HG02763 (cell line): Measurements from ENCODE around the gene SARNP.
"Not testable (repeated sequence)": the region's sequence is repeated elsewhere in the genome, so short reads cannot be mapped to it uniquely, and the experiment has no call there.

Experiments used
- ATAC-seq: cut with Tn5 transposase; IDR thresholded peaks from one replicate; pipeline ENCODE4 v1.9.1; 2021; ENCODE audit warnings: mild to moderate bottlenecking, moderate library complexity; ENCODE audit not compliant: unreplicated experiment

Gene SARNP

DNA sequence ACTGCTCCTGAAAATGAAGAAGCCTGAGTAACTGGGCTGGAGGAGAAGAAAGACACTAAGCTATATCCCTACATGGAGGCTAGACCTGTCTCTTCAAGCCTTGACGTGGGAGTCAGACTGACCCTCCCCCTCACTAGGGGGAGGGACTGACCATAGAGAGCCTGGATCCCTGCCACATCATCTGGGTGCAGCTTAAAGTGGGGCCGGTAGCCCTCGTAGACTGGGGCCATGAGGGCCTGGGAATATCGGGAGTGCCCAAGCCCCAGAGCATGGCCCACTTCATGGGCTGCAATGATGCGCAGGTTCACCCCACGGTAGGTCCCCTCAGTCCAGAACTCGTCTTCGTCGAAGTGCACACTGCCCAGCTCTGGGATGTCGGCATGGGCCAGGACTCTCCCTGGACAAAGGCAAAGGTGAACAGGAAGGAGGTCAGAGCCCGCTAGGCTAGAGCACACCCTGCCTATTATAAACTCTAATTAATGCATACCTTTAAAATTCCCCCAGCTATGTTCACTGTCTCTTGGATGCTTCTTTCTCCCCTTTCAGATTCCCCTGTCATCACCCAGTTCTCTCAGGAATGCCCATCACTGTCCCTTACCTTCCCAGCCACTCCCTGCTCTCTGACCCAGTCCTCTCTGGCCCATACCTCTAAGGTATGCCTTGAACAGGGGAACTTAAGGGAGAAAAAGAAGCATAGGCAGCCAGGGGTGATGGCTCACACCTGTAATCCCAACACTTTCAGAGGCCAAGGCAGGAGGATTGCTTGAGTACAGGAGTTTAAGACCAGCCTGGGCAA, 22.0 kb upstream of the SARNP start:
- ATAC-seq: no peak

- no peak for ATAC-seq
Observed at GRCh38 chr12:55838361-55838760, 20.8 kb upstream of the SARNP start.

DNA sequence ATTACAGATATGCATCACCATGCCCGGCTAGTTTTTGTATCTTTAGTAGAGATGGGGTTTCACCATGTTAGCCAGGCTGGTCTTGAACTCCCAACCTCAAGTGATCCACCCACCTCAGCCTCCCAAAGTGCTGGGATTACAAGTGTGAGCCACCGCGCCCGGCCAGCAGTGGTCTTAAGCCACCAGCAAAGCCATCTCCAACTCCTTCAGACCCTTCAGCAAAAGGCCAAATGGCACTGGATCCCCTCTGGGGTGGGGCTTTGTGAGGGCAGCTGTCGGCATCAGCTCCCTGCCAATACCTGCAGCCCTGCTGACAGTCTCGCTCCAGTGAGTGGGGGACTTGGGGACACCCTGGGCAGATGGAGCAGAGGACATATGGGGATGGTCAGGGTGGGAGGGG, 16.9 kb upstream of the SARNP start:
- ATAC-seq: not testable (repeated sequence)

- no peak for ATAC-seq
Observed at GRCh38 chr12:55833056-55833455, 15.5 kb upstream of the SARNP start.

DNA sequence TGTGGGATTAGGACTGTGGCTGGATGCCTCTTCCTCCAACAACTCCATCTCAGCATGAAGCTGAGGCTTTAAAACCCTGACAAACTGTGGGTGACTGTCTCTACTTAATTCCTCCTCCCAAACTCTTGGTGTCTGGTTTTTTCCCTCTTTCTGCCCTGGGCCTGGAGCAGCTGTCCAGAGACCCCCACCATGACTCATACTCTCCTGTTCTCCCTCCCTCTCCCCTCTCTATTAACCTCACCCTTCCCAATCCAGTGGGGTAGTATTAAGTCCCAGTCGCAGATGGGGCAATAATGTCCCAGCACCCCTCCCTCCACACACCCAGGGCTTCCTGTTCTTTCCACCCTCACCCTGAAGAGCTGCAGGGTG, 13.9 kb upstream of the SARNP start:
- no peak for ATAC-seq

DNA sequence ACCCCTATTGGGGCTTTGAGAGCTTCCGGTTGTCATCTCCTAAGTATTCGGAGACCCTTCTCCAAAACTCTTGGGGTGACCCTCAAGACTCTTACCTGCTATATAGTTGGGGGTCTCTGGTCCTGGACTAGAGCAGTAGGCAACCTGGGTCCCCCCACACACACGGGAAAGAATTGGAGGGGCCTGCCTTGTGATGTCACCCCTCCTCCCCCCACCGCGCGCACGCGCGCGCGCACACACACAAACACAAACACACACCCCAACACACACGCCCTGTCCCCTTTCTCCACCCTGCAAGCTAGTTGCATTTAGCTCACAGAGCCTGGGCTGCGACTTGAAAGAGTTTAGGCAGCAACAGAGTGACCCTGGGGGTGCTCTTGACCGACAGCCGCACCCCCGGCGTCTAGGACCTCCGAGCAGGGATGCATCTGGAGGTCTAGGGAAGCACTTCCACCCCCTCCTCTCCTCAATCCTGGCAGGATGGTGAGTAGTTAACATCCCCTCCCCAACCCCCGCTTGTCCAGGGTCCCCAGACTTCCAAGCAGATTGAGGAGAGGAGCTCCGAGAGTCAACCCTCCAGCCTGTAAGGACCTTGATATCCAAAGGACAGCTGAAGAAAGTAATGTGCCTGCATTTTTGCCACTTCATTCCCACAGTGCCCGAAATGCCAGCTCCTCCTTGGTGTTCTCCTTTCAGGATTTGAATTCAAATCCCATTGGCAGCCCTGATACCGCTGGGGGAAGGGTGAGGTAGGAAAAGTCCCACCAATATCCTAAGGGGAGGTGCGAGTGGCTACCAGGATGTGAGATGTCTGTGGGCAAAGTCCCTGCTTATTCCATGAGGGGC, 13.3 kb upstream of the SARNP start:
- no peak for ATAC-seq

DNA sequence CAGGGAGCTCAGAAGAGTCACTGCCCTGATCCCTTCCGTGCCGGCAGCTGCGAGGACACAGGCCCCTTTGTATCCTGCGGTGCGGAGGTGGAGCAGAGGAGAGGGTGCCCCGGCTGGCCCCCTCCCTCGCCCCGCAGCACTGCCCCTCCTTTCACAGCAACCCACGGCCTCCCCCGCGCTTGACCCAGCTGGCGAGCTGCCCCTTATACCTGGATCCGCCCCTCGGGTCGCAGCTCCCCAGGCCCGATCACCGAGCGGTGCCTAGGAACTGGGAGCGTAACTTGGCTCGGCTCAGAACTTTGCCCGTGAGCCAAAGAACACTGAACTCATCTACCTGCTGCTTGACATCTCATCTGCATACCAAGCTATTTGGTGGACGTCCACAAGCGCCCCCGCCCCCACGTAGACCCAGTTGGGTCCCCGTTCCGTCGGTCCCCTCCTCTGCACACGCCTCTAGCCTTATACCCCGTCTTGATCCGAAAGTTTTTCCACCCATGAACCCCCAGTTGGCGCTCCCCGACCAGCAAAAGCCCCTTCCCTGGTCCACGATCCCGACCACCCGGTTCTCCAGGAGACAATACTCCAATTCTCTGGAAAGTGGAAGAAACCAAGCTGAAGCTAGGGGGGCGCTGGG, 12.6 kb upstream of the SARNP start:
- ATAC-seq: peak; percentile 17

GRCh38 chr12:55828357-55828756, 10.8 kb upstream of the SARNP start:
- no peak for ATAC-seq

GRCh38 chr12:55827806-55828205, 10.3 kb upstream of the SARNP start:
- no peak for ATAC-seq

- ATAC-seq: no peak
Observed at GRCh38 chr12:55824726-55825125, 7.2 kb upstream of the SARNP start.

- no peak for ATAC-seq
Observed at GRCh38 chr12:55823419-55823818, 5.9 kb upstream of the SARNP start.

- no peak for ATAC-seq
Observed at GRCh38 chr12:55822228-55822627, 4.7 kb upstream of the SARNP start.

- no peak for ATAC-seq
Observed at GRCh38 chr12:55820679-55821078, 3.2 kb upstream of the SARNP start.

DNA sequence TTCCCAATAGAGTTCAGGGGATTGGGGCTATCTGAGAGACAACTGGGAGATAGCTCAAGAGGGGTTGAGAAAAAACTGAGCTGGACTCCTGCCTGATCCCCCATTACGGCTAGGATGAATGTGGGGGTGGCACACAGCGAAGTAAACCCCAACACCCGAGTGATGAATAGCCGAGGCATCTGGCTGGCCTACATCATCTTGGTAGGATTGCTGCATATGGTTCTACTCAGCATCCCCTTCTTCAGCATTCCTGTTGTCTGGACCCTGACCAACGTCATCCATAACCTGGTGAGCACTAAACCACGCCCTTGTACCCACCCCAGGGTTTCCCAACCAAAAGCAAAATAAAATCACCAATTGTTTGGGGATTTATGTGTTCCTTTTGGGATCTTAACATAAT, 1.4 kb upstream of the SARNP start:
- ATAC-seq: no peak

GRCh38 chr12:55818140-55818728, 710 bp upstream of the SARNP start:
- peak; percentile 27 for ATAC-seq

GRCh38 chr12:55816881-55817344, 611 bp downstream of the SARNP start:
- ATAC-seq: no peak

GRCh38 chr12:55815473-55815872, 2.1 kb downstream of the SARNP start:
- no peak for ATAC-seq

DNA sequence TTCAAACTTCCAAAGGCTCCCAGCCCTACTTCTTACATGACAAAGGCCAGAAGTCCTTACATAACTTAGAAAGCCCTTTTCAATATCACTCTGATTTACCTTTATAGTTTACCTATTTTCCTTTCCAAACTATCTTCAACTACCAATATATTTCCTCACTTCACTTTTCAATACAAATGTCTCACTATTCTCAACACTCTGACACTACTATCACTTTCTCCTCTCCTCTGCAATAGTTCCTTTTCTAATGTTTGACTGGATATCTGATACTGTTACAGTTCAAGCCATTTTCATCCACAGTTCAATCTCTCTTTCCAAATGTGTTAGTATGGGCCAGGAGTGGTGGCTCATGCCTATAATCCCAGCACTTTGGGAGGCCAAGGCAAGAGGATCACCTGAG, 3.3 kb downstream of the SARNP start:
- no peak for ATAC-seq

- no peak for ATAC-seq
Observed at GRCh38 chr12:55812088-55812487, 5.4 kb downstream of the SARNP start.

DNA sequence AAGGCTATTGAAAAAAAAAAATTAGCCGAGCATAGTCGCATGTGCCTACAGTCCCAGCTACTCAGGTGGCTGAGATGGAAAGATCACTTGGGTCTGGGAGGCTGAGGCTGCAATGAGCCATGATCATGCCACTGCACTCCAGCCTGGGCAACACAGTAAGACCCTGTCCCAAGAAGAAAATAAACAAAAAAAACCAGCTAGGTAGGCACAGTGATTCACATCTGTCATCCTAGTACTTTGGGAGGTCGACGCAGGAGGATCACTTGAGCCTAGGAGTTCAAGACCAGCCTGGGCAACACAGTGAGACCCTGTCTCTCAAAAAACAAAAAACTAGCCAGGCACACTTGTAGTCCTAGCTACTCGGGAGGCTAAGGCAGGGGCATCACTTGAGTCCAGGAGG, 8.2 kb downstream of the SARNP start:
- ATAC-seq: no peak

GRCh38 chr12:55806982-55807381, 10.5 kb downstream of the SARNP start:
- ATAC-seq: no peak
